Karpas-422 (cell line): ENCODE results near the gene ZNF665. TPM values are rescaled to one million over a fixed set of nuclear protein-coding genes. Genes with fewer than 3 reads are reported as not detected.
A peak's percentile ranks its signal among the peaks of the same experiment; 100 is the strongest.
"Not testable (repeated sequence)": the region's sequence is repeated elsewhere in the genome, so short reads cannot be mapped to it uniquely, and the experiment has no call there.

Experiments
- DNase-seq: peaks from one replicate; pipeline ENCODE4 v3.0.0-alpha.2; 2015
- H2AFZ ChIP-seq: fragments of 200-600 bp; sonication (generic); 2 replicates; pipeline ENCODE4 v1.6.1; 2014; ENCODE audit warnings: antibody characterized with exemption, low read length, mixed read lengths
- H3K27ac ChIP-seq: fragments of 200-600 bp; sonication (generic); 2 replicates; pipeline ENCODE4 v1.5.1; 2014; ENCODE audit warnings: mild to moderate bottlenecking, low read length, moderate library complexity
- H3K27me3 ChIP-seq: fragments of 200-600 bp; sonication (generic); 2 replicates; pipeline ENCODE4 v1.6.1; 2014; ENCODE audit warnings: low read length, mixed read lengths
- H3K36me3 ChIP-seq: fragments of 200-600 bp; sonication (generic); 2 replicates; pipeline ENCODE4 v1.6.1; 2014; ENCODE audit warnings: low read length, mixed read lengths; ENCODE audit not compliant: insufficient read depth
- H3K4me1 ChIP-seq: fragments of 200-600 bp; sonication (generic); 2 replicates; pipeline ENCODE4 v1.6.1; 2014; ENCODE audit warnings: mild to moderate bottlenecking, low read length, mixed read lengths
- H3K4me2 ChIP-seq: fragments of 200-600 bp; sonication (generic); 2 replicates; pipeline ENCODE4 v1.6.1; 2014; ENCODE audit warnings: low read length, low read depth, mild to moderate bottlenecking; ENCODE audit not compliant: poor library complexity, severe bottlenecking
- H3K4me3 ChIP-seq: fragments of 200-600 bp; sonication (generic); 2 replicates; pipeline ENCODE4 v1.5.1; 2014; ENCODE audit warnings: mild to moderate bottlenecking, antibody characterized with exemption, low read length, mixed read lengths
- H3K79me2 ChIP-seq: fragments of 200-600 bp; sonication (generic); 2 replicates; pipeline ENCODE4 v1.6.1; 2014; ENCODE audit warnings: mild to moderate bottlenecking, low read length, mixed read lengths
- H3K9ac ChIP-seq: fragments of 200-600 bp; sonication (generic); 2 replicates; pipeline ENCODE4 v1.6.0; 2014; ENCODE audit warnings: low read length
- H3K9me2 ChIP-seq: fragments of 200-600 bp; sonication (generic), shearing (Covaris generic); replicated peaks from 2 replicates; pipeline ENCODE4 v1.6.0; 2014; ENCODE audit warnings: mild to moderate bottlenecking, low read length, moderate library complexity; ENCODE audit not compliant: insufficient read depth
- H3K9me3 ChIP-seq: fragments of 300-700, 200-600 bp; sonication (generic); 2 replicates; pipeline ENCODE4 v1.6.1; 2014; ENCODE audit warnings: low read length, mixed read lengths
- H4K20me1 ChIP-seq: fragments of 200-600 bp; sonication (generic); 2 replicates; pipeline ENCODE4 v1.6.1; 2014; ENCODE audit warnings: mild to moderate bottlenecking, antibody characterized with exemption, low read length, low read depth; ENCODE audit not compliant: insufficient read depth
- total RNA-seq: library from RNA; depleted of rRNA; stranded (reverse); fragments of >200 nt; shearing (Covaris generic); gene quantifications from 2 replicates; pipeline ENCODE4 v1.2.3, GENCODE V29; 2014; ENCODE audit warnings: low replicate concordance

ZNF665 gene
- total RNA-seq, 1 experiment from 2014 or later: 52.1 TPM

DNA sequence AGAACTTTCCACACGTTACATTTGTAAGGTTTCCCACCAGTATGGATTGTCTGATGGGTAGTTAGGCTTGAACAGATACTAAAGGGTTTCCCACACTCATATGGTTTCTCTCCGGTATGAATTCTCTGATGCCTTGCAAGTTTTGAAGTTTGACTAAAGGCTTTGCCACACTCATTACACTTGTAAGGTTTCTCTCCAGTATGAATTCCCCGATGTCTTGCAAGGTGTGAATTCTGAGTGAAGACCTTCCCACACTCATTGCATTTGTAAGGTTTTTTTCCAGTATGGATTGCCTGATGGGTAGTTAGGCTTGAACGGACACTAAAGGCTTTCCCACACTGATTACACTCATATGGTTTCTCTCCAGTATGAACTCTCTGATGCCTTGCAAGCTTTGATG is 52.8 kb downstream of the ZNF665 start:
- H4K20me1 ChIP-seq: no peaks in the 10 kb centered on the region
- H3K4me1 ChIP-seq: peaks cover 5% of the 10 kb centered on the region
- peaks cover 6% of the 10 kb centered on the region; the same call in 1 of the 2 replicates for H3K79me2 ChIP-seq
- no peak overlapping the region for H3K4me2 ChIP-seq
- no peak for DNase-seq
- H3K36me3 ChIP-seq: peaks cover 46% of the 10 kb centered on the region
- no peak overlapping the region for H3K27ac ChIP-seq
- H2AFZ ChIP-seq: no peak overlapping the region
- H3K9me3 ChIP-seq: peaks cover 58% of the 10 kb centered on the region
- H3K9ac ChIP-seq: no peak overlapping the region
- H3K9me2 ChIP-seq: no peaks in the 10 kb centered on the region
- H3K27me3 ChIP-seq: no peaks in the 10 kb centered on the region
- H3K4me3 ChIP-seq: no peak overlapping the region

DNA sequence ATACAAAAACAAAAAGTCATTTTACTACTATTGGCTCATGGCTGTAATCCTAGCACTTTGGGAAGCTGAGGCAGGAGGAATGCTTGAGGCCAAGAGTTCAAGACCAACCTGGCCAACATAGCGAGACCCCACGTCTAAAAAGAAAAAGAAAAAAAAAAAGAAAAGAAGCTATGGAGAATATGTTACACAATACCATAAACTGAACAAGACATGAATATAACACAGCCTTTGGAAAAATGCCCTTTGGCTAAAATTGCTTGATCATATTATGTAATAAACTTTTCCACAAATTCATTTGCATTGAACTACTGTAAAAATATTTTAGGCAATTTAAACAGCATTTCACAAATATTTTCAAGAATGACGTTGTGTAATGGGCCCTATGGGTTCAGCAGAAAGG is 56.7 kb downstream of the ZNF665 start:
- Histone ChIP-seq H3K36me3 (peaks cover 13% of the 10 kb centered on the region), H3K4me3 (no peak overlapping the region), H3K27me3 (no peaks in the 10 kb centered on the region), H3K79me2 (peaks cover 12% of the 10 kb centered on the region), H4K20me1 (no peaks in the 10 kb centered on the region), H3K9me3 (peaks cover 31% of the 10 kb centered on the region), H3K9me2 (no peaks in the 10 kb centered on the region), H2AFZ (no peak overlapping the region), H3K9ac (no peak overlapping the region), H3K4me2 (no peak overlapping the region), H3K27ac (no peak overlapping the region), H3K4me1 (peaks cover 16% of the 10 kb centered on the region)
- no peak for DNase-seq

DNA sequence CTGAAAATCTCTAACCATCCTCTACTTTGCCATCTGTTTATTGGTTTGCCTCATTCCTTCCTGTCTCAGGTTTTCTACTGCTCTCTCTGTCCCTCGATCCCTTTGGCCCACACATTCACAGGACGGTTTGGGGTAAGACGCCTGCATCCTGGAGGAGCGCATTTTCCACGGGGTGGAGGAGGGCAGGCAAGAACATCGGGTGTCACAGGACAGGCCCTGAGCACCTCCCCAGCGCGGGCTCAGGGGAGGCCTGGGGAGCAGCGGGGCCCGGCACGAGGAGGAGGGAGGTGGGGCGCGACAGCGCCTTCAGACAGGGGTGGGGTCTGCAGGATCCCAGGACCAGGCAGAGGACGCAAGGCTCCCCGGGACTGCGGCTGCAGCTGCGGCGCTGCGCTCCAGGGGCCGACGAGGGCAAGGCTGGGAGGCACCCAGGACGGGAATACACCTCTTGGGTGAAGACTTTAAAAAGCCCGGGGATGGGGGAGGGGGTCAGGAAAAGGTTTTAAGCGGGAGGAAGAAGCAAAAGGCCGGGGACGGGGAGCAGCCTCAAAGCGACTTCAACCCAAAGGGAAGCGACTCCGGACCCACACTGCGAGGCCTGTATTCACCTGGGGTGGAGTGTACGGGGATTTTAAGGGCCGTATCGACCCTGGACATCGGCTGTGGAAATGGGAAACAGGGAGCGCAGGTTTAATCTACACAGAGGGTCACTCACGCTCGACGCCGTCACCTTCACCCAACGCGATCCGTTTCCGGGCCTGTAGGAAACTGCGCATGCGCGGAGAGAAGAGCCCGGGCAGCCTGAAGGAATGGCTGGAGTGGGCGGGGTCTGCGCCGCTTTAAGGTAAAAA is 60.8 kb downstream of the ZNF665 start, which contains the start of gene ZNF415:
Gene ZNF415 (minus strand): TSS at position 770 of the 851 bp plus-strand sequence. CDS start 10,234 bp downstream, outside the sequence.
- peak within 1 kb of the TSS; percentile 81 for H3K4me2 ChIP-seq
- H3K27ac ChIP-seq: peak within 1 kb of the TSS; percentile 12; the same call in 1 of the 2 replicates
- no peaks in the 10 kb centered on the region; the same call in 1 of the 2 replicates for H3K9me3 ChIP-seq
- no peaks in the 10 kb centered on the region for H3K9me2 ChIP-seq
- H2AFZ ChIP-seq: peak within 1 kb of the TSS; percentile 83
- peak within 1 kb of the TSS; percentile 76 for H3K4me3 ChIP-seq
- peak; percentile 98 for DNase-seq
- H3K4me1 ChIP-seq: peaks cover 20% of the 10 kb centered on the region
- no peaks in the 10 kb centered on the region for H4K20me1 ChIP-seq
- peaks cover 47% of the 10 kb centered on the region for H3K79me2 ChIP-seq
- H3K9ac ChIP-seq: peak within 1 kb of the TSS; percentile 81
- H3K36me3 ChIP-seq: no peaks in the 10 kb centered on the region; the same call in 1 of the 2 replicates
- no peaks in the 10 kb centered on the region for H3K27me3 ChIP-seq

GRCh38 chr19:53131727-53132126 is 61.4 kb downstream of the ZNF665 start:
- Histone ChIP-seq H4K20me1 (no peaks in the 10 kb centered on the region), H3K9me2 (no peaks in the 10 kb centered on the region), H3K79me2 (peaks cover 50% of the 10 kb centered on the region), H3K4me2 (peak overlapping the region; percentile 81), H3K27ac (peak overlapping the region; percentile 12; the same call in 1 of the 2 replicates), H3K4me3 (peak overlapping the region; percentile 76), H2AFZ (peak overlapping the region; percentile 83; the same call in 1 of the 2 replicates), H3K36me3 (no peaks in the 10 kb centered on the region; the same call in 1 of the 2 replicates), H3K9me3 (no peaks in the 10 kb centered on the region; the same call in 1 of the 2 replicates), H3K9ac (peak overlapping the region; percentile 81), H3K27me3 (no peaks in the 10 kb centered on the region), H3K4me1 (peaks cover 20% of the 10 kb centered on the region)
- no peak for DNase-seq

GRCh38 chr19:53131085-53131590 is 62.0 kb downstream of the ZNF665 start:
- H4K20me1 ChIP-seq: no peaks in the 10 kb centered on the region
- no peaks in the 10 kb centered on the region; the same call in 1 of the 2 replicates for H3K36me3 ChIP-seq
- no peak overlapping the region for H2AFZ ChIP-seq
- peaks cover 19% of the 10 kb centered on the region for H3K4me1 ChIP-seq
- peak overlapping the region; percentile 81 for H3K9ac ChIP-seq
- H3K9me3 ChIP-seq: no peaks in the 10 kb centered on the region; the same call in 1 of the 2 replicates
- H3K4me3 ChIP-seq: peak overlapping the region; percentile 76; the same call in 1 of the 2 replicates
- DNase-seq: no peak
- H3K9me2 ChIP-seq: no peaks in the 10 kb centered on the region
- H3K27me3 ChIP-seq: no peaks in the 10 kb centered on the region
- peak overlapping the region; percentile 81 for H3K4me2 ChIP-seq
- H3K27ac ChIP-seq: no peak overlapping the region
- H3K79me2 ChIP-seq: peaks cover 50% of the 10 kb centered on the region

GRCh38 chr19:53130506-53130905 is 62.7 kb downstream of the ZNF665 start:
- Histone ChIP-seq H3K9me3 (no peaks in the 10 kb centered on the region), H3K27ac (no peak overlapping the region), H3K4me3 (no peak overlapping the region), H3K36me3 (no peaks in the 10 kb centered on the region; the same call in 1 of the 2 replicates), H3K4me1 (peaks cover 15% of the 10 kb centered on the region), H2AFZ (no peak overlapping the region), H4K20me1 (no peaks in the 10 kb centered on the region), H3K4me2 (no peak overlapping the region), H3K79me2 (peaks cover 50% of the 10 kb centered on the region), H3K27me3 (no peaks in the 10 kb centered on the region), H3K9ac (no peak overlapping the region), H3K9me2 (no peaks in the 10 kb centered on the region)
- DNase-seq: no peak

GRCh38 chr19:53126733-53127526 is 66.2 kb downstream of the ZNF665 start:
- H3K27me3 ChIP-seq, H3K4me3 ChIP-seq, DNase-seq, H3K9me2 ChIP-seq, H3K9ac ChIP-seq, H3K27ac ChIP-seq, H4K20me1 ChIP-seq, H3K9me3 ChIP-seq, H3K36me3 ChIP-seq, H2AFZ ChIP-seq, H3K4me2 ChIP-seq: not testable (repeated sequence)
- Histone ChIP-seq H3K79me2 (peaks cover 49% of the 10 kb centered on the region), H3K4me1 (peaks cover 16% of the 10 kb centered on the region)
